GM23248 (cell line): ENCODE measurements around the gene MYOM3.

Experiments used
- EZH2 ChIP-seq: fragments of 200-600 bp; sonication (generic); IDR thresholded peaks from 2 replicates; pipeline ENCODE4 v1.6.1; 2018; ENCODE audit warnings: antibody characterized with exemption, mild to moderate bottlenecking; ENCODE audit not compliant: insufficient read depth, poor library complexity, severe bottlenecking
- EZH2phosphoT487 ChIP-seq: fragments of 200-600 bp; sonication (generic); IDR thresholded peaks from 2 replicates; pipeline ENCODE4 v1.6.1; 2018; ENCODE audit warnings: antibody characterized with exemption, moderate library complexity, mild to moderate bottlenecking, low read depth; ENCODE audit not compliant: insufficient read depth

GRCh38 chr1:24103879-24104278, 8.1 kb downstream of the MYOM3 start:
- TF ChIP-seq EZH2, result no peak
- TF ChIP-seq EZH2phosphoT487, result no peak
